Daoy (cell line): ENCODE data around the gene KIRREL3. TPM values are rescaled to one million over a fixed set of nuclear protein-coding genes. Genes with fewer than 3 reads are reported as not detected.
A peak's percentile ranks its signal among the peaks of the same experiment; 100 is the strongest.

ENCODE experiments used
- DNase-seq: peaks from one replicate; pipeline ENCODE4 v3.0.0-alpha.2; 2015; ENCODE audit warnings: low read depth
- total RNA-seq: library from RNA; depleted of rRNA; stranded (reverse); fragments of >200 nt; shearing (Covaris generic); gene quantifications from 2 replicates; pipeline ENCODE4 v1.2.3, GENCODE V29; 2014

The KIRREL3 gene
- total RNA-seq, 1 experiment from 2014 or later = 2.4 TPM

DNA sequence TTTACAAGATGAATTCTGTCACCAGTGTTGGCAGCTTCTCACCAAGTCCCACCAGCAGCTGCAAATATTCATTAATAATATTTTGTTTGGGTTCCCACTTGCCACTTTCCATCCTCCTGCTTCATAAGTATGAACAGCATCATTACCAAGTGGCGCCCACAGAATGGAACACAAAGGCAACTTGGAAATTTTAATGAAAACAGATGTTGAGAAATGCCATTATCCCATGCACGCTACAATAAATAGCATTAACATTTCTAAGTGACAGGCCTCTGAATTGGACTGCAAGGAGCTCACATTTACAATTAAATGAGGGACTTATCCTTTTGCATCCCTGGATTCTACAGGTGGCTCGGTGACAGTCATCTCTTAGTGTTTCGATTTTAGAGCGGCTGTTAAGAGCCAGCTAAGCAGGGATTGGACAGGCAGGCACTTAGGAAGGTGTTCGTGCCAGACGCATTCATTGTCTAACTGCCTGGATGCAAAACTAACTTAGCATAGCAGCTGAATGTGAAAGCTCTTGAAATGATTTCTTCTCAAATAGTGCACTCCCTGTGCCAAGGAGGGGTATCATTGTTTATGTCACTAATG is 170.3 kb downstream of the KIRREL3 start:
- no peak for DNase-seq

DNA sequence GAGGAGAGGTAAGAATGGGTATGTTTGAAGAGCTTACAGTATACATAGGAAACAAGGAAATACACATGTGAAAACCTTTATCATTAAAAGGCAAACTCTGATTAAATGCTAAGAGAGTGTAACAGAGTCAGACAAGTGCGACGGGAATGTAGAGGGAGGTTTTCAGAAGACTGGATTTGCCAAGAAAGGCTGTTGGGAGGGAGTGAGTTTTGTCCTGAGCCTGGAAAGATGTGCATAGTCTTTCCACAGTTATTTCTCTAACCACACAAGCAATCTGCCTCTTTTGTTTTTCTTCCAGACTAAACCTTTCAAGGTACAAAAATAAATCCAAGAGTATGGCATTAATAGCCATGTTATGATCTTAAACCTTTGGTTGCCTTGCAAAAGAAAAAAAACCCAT is 170.9 kb downstream of the KIRREL3 start:
- DNase-seq = no peak

GRCh38 chr11:126824035-126824607 is 176.4 kb downstream of the KIRREL3 start:
- DNase-seq = no peak

DNA sequence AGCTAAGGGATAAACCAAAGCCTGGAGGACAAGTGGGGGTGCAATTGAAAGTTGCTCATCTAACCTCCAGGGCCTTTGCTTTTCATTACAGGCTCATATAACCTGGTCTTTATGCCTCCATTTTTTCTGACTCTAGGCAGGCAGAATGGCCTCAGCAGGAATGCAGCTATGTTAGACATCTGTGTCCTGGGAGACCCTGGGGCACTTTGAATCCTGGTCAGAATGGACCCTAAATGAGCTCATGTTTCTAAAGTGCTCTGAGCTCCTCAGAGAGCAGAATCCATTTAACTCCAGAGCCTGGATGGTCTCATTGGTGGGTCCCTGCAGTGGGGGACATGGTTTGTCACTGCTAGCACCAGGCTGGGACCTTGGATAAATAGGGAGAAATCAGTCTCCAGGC is 177.3 kb downstream of the KIRREL3 start:
- no peak for DNase-seq

DNA sequence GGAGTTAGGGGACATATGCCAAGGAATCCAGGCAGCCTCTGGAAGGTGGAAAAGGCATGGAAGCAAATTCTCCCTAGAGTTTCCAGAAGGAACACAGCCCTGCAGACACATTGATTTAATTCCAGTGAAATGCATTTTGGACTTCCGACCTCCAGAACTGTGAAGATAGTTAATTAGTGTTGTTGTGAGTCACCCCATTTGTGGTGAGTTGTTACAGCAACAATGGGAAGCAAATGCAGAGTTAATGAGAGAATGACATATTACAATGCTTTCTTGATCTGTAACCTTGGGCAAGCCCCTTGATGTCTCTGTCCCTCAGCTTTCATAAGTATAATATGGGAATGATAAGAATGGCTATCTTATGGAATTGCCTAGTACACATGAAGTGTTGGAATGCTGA is 178.7 kb downstream of the KIRREL3 start:
- no peak for DNase-seq

DNA sequence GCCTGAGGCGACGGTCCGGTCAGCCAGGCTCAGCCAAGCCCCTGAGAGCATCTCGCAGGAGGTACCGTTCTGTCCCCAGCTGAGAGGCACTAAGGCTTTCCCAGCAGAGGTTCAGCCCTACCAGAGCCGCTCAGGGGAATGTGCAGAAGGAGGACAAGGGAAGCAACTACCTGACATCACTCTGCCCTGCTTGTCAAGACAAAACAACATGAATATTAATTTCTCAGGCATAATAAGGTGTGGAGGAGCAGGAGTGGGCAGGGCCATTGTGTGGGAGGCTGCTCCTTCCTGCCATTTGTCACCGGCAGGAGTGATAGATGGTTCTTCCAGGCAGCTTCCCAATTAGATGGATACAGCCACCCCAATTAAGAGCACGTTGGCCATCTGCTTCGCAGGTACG is 181.4 kb downstream of the KIRREL3 start:
- no peak for DNase-seq

DNA sequence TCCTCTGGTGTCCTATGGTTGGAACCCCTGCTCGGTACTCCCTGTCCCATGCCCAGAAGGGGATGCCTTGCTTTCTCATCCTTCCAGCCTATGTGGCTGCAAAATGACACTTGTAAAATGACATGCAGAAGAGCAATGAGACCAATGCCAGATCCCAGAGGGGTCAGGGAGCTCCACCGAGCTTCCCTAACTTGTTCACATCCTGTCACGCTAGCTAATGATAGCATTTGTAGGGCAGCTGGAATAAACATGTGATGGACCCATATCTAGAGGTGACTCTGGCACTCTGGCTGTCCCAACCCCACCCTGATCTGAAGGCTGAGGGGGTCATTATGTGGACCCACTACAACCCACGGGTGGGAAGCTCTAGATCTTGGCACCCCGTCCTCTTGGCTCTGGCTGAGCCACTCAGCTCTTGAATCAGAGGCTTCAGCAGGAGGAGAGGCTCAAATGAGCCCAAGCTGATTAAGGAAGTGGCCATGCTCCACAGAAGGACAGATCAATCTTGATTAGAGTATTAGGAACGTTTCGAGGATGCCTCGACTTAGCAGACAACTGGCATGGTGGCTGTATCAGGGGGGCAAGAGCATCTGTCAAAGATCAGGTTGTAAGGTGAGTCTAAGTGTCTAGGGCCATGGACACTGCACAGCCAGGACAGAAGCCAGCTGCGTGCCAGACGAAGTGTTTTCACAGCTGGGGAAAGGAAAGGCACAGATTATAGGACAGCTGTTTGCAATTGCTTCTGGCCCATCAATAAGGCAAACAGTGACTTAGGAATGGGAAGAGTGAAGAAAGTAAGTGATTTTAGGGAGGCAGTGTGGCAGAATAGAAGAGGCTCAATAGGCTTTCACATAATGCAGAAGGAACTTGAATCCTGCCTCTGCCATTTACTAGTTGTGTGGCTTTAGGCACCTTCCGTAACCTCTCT is 182.8 kb downstream of the KIRREL3 start:
- DNase-seq = no peak

DNA sequence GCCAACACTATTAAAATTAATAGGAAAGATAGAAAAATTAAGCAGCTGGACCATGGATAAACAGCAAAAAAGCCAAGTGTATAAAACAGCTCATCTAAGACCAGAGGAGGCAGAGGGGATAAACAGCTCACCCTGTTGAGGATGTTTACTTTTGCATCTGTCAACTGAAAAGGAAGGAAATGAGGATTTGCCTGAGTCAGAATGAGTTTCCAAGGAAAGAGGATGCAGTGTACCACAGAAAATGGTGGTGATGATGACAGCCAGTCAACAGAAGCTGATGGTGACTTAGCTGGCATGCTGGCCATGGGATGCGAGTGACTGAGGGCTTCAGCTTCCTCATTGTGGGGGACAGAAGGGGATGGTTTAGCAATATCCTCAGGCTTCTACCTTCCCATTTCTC is 183.5 kb downstream of the KIRREL3 start:
- DNase-seq = peak; percentile 73

- peak; percentile 63 for DNase-seq
Observed at GRCh38 chr11:126816645-126817044, 183.9 kb downstream of the KIRREL3 start.

GRCh38 chr11:126815111-126815510 is 185.5 kb downstream of the KIRREL3 start:
- DNase-seq = peak; percentile 36

GRCh38 chr11:126810776-126811175 is 189.8 kb downstream of the KIRREL3 start:
- no peak for DNase-seq

DNA sequence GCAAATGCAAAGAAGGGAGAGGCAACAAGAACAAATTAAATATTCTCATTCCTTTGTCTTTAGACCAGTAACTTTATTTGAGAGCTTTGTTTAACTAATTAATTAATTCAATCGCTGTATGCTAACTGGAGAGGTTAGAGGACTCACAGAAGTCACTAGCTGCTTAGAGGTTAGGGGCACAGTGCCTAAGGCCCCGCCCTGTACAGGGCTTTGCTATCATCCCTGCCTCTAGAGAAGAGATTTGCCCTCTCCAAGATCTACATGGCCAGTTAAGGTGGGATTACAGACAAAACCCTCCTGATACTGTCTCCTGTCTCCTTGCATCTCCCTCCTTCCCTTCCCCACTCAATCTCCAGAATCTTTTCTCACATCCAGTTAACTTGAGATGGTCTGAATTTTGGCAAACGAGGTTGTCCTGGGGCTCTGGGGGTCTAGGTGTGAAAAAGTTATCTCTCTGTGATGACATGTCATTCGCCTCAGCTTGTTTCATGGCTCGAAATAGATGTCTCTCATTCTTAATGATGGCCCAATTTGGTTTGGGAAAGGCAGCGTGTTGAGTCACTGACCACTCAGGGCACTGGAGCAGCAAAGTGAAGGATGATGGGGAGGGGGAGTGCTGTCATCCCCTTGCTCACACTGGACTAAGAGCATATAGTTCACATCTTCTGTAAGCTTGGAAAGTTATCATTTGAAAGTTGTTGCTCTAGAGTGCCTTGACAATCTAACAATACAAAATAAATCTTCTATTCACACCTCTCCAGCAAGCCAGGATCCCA is 190.9 kb downstream of the KIRREL3 start:
- peak; percentile 15 for DNase-seq

DNA sequence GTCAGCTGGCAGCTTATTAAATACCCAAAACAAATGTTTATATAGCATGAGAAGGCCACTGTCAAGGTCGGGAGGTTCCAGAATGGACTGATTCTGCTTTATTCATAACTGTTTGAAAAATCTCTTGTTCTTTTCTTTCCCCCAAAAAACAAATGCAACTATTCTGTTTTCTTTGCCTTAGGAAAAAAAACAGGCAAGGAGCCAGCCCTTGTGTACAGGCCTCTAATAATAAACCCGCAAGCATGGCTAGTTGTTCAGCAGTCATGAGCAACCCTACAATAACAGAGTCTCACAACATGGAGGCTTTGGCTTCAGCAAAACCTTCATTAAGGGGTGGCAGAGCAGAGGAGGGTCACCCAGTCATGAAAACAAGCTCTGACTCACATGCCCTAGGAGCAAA is 191.7 kb downstream of the KIRREL3 start:
- DNase-seq = no peak

- DNase-seq = no peak
Observed at GRCh38 chr11:126808296-126808695, 192.3 kb downstream of the KIRREL3 start.

DNA sequence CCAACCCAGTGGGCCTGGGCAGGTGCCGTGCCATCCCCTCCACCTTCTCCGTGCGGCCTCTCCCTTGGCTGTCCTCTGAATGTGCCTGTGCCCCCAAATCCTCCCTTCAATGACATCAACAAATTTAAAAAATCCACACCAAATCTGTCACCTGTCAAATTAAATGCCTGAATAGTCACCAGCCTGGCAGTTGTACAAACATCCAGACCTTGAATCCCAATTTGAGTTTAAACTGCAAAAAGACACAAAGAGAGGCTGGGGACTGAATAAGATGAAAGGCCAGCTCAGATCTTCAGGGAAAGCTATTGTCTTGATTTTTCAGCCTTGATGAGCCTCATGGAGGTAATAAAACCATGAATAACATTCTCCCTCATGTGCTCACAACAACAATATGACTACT is 194.7 kb downstream of the KIRREL3 start:
- DNase-seq = no peak

DNA sequence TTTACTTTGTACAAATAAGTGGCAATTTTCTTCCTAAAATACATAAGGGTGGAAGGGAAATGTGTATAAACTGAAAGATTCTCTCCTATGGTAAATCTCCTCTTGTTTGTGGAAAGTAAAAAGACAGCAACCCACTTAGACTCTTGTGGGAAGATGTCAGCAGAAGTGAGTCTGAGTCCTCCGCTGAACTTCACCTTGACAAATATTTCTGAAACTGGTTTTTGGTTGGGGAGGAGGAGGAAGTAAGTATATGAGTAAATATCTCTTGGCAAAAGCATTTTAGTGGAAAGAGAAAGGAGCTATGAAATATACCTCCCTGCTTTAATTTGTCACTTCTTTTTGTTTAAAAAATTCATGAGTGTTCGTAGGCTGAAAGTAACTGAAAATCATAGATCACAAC is 196.2 kb downstream of the KIRREL3 start:
- no peak for DNase-seq

DNA sequence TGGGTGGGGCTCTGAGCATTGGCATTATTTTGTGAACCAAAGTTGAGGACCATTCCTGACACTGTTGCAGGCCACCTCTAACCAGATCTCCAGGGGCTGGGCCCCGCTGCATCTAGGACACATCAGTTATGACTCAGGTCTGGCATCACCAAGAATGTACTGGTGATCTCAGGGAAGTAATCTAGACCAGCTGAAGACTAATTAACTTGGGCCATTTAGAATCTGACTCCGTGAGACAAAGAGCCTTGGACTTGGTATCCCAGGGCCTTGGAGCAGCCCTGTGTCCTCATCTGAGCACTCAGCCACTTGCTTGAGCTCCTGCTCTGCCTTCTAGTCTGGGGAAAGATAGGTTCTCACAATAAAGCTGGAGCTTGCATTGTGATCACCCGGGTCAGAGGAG is 200.6 kb downstream of the KIRREL3 start:
- peak; percentile 30 for DNase-seq

DNA sequence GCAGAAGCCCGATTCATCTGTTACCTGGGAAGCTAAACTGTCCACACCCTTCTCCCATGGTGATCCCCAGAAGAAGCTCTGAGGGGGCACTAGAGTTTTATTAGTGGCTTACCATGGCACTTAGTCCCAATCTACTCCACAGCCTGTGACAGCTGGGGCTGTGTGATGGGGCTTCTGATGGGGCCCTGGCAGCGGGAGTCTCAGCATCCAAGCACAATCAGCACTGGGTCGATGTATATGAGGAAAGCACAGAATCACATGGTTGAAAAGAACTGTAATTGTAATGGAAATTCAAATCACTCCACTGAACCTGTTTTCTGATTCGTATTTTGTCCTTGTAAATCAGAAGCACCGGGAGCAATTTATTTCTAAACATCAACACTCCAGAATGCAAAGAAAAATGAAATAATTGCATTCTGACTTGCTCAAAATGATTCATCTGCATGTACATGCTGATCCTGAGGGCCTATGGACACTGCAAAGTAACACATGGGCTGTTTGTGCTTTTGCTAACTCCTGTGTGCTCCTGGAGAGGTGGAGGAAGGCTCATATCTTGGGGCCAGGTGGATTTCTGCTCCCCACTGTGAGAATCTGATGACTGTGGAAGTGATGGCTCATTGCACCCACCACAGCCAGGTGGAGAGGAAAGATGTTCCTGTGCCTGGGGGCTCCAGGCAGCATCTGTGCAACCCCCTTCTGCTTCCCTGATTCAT is 203.0 kb downstream of the KIRREL3 start:
- no peak for DNase-seq

DNA sequence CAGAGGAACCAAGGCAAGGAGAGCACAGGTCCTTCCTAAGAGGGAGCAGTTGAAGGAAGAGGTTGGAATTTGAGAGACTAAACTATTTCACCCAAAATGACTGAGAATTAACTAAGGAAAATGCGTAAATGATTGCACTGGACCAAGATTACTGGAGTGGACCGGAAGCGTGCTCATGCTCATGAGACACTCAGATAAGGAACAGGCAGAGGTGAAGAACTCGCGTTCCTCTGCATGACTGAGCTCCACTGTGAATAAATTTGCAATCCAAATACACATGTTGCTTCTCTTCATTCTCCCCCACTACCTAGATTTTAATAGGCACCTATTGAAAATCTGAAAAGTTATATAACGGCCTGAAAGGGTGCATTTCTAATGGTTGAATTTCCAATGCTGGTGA is 207.0 kb downstream of the KIRREL3 start:
- no peak for DNase-seq

GRCh38 chr11:126791991-126792390 is 208.6 kb downstream of the KIRREL3 start:
- peak; percentile 40 for DNase-seq

DNA sequence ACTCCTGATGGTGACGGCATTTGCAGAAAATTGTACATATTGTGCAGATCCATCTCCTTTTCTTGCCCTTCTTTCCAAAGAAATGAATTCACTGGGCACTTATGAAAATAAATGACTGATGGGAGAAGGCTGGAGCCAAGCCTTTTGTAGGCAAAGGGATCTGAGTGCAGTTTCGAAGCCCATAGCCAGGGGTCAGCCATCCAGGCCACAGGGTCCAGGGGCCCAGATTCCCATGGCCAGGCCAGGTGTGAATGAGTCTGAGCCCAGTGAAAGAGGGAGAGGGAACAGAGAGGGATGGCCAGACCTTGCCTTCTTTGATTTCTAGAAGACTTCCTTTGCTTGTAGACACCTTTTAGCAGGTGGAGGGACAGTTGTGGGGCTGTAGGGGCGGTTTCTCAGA is 209.1 kb downstream of the KIRREL3 start:
- no peak for DNase-seq
